ENCODE data around the gene CEP164.

The CEP164 gene

GRCh38 chr11:117431436-117431835, 103.8 kb downstream of the CEP164 start:
- no peak for TF ChIP-seq CTCF (IDR thresholded peaks at IDR 0.05; ENCODE audit: low read depth, low read length)
- no peak overlapping the region for H3K4me3 ChIP-seq (replicated peaks in 1 of 2; ENCODE audit: low read depth in 2 of 2, low read length in 2 of 2)
- DNase-seq (ENCODE audit: low read depth in 2 of 2): no peak

GRCh38 chr11:117433717-117434116, 106.1 kb downstream of the CEP164 start:
- no peak for TF ChIP-seq CTCF (IDR thresholded peaks at IDR 0.05; ENCODE audit: low read depth, low read length)
- DNase-seq (ENCODE audit: low read depth in 2 of 2): no peak

GRCh38 chr11:117434481-117434880, 106.8 kb downstream of the CEP164 start:
- no peak for TF ChIP-seq CTCF (IDR thresholded peaks at IDR 0.05; ENCODE audit: low read depth, low read length)
- no peak for DNase-seq (ENCODE audit: low read depth in 2 of 2)
- no peak overlapping the region for H3K4me3 ChIP-seq (replicated peaks in 1 of 2; ENCODE audit: low read depth in 2 of 2, low read length in 2 of 2)

More at GRCh38 chr11:117433717-117434116, 106.1 kb downstream of the CEP164 start:
- H3K4me3 ChIP-seq (replicated peaks in 1 of 2; ENCODE audit: low read depth in 2 of 2, low read length in 2 of 2): no peak overlapping the region

GRCh38 chr11:117435326-117435725, 107.7 kb downstream of the CEP164 start:
- no peak overlapping the region for H3K4me3 ChIP-seq (replicated peaks in 1 of 2; ENCODE audit: low read depth in 2 of 2, low read length in 2 of 2)
- no peak for TF ChIP-seq CTCF (IDR thresholded peaks at IDR 0.05; ENCODE audit: low read depth, low read length)
- no peak for DNase-seq (ENCODE audit: low read depth in 2 of 2)

- H3K4me3 ChIP-seq (replicated peaks in 1 of 2; ENCODE audit: low read depth in 2 of 2, low read length in 2 of 2): no peak overlapping the region
- no peak for TF ChIP-seq CTCF (IDR thresholded peaks at IDR 0.05; ENCODE audit: low read depth, low read length)
- no peak for DNase-seq (ENCODE audit: low read depth in 2 of 2)
Observed at GRCh38 chr11:117437041-117437790, 109.6 kb downstream of the CEP164 start.

GRCh38 chr11:117437791-117438130, 110.1 kb downstream of the CEP164 start:
- no peak overlapping the region for H3K4me3 ChIP-seq (replicated peaks in 1 of 2; ENCODE audit: low read depth in 2 of 2, low read length in 2 of 2)
- DNase-seq (ENCODE audit: low read depth in 2 of 2): no peak
- no peak for TF ChIP-seq CTCF (IDR thresholded peaks at IDR 0.05; ENCODE audit: low read depth, low read length)
